PC-3 (cell line): ENCODE data around the gene AFG3L2.

Experiments
- EZH2 ChIP-seq: fragments of 300-600 bp; sonication (generic); IDR thresholded peaks from one replicate; pipeline ENCODE4 v1.6.1; 2017; ENCODE audit warnings: antibody characterized with exemption, mild to moderate bottlenecking, low read length; ENCODE audit not compliant: unreplicated experiment
- EZH2phosphoT487 ChIP-seq: fragments of 300-600 bp; sonication (generic); IDR thresholded peaks from 2 replicates; pipeline ENCODE4 v1.6.1; 2018; ENCODE audit warnings: mild to moderate bottlenecking, antibody characterized with exemption, low read length, borderline replicate concordance
- TF ChIP-seq, protein P1 (sequence below): fragments of 300-600 bp; sonication (generic); conservative IDR thresholded peaks from 2 replicates; pipeline ENCODE4 v1.5.1; 2017; ENCODE audit warnings: antibody characterized with exemption, low read depth, mild to moderate bottlenecking, low read length

DNA sequence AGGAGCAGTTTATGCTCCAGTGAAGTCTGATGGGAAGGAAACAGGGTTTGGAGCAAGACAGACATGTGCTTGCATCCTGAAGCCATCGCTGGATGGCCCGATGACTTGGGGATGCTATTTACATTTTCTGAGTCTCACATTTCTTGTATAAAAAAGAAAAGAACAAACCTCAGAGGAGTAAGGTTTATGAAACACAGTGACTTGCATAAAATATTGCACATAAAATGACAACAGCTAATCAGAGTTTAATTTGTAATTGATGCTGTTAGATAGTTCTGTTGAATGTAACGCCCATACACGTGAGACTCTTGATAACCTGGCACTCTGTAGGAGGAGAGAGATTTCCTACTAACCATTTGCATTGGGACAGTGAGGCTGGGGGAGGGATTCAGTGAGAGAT is 47.2 kb upstream of the AFG3L2 start:
- TF ChIP-seq, protein P1, sequence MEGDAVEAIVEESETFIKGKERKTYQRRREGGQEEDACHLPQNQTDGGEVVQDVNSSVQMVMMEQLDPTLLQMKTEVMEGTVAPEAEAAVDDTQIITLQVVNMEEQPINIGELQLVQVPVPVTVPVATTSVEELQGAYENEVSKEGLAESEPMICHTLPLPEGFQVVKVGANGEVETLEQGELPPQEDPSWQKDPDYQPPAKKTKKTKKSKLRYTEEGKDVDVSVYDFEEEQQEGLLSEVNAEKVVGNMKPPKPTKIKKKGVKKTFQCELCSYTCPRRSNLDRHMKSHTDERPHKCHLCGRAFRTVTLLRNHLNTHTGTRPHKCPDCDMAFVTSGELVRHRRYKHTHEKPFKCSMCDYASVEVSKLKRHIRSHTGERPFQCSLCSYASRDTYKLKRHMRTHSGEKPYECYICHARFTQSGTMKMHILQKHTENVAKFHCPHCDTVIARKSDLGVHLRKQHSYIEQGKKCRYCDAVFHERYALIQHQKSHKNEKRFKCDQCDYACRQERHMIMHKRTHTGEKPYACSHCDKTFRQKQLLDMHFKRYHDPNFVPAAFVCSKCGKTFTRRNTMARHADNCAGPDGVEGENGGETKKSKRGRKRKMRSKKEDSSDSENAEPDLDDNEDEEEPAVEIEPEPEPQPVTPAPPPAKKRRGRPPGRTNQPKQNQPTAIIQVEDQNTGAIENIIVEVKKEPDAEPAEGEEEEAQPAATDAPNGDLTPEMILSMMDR: no peak
- TF ChIP-seq EZH2 (no peak), EZH2phosphoT487 (no peak)
